HG03460 (cell line): ENCODE results near the gene SLC43A1.
"Not testable (repeated sequence)": the region's sequence is repeated elsewhere in the genome, so short reads cannot be mapped to it uniquely, and the experiment has no call there.

Experiments
- ATAC-seq: cut with Tn5 transposase; IDR thresholded peaks from one replicate; pipeline ENCODE4 v1.9.1; 2021; ENCODE audit not compliant: unreplicated experiment

The SLC43A1 gene

GRCh38 chr11:57461841-57462489 is 53.5 kb downstream of the SLC43A1 start:
- ATAC-seq: no peak

DNA sequence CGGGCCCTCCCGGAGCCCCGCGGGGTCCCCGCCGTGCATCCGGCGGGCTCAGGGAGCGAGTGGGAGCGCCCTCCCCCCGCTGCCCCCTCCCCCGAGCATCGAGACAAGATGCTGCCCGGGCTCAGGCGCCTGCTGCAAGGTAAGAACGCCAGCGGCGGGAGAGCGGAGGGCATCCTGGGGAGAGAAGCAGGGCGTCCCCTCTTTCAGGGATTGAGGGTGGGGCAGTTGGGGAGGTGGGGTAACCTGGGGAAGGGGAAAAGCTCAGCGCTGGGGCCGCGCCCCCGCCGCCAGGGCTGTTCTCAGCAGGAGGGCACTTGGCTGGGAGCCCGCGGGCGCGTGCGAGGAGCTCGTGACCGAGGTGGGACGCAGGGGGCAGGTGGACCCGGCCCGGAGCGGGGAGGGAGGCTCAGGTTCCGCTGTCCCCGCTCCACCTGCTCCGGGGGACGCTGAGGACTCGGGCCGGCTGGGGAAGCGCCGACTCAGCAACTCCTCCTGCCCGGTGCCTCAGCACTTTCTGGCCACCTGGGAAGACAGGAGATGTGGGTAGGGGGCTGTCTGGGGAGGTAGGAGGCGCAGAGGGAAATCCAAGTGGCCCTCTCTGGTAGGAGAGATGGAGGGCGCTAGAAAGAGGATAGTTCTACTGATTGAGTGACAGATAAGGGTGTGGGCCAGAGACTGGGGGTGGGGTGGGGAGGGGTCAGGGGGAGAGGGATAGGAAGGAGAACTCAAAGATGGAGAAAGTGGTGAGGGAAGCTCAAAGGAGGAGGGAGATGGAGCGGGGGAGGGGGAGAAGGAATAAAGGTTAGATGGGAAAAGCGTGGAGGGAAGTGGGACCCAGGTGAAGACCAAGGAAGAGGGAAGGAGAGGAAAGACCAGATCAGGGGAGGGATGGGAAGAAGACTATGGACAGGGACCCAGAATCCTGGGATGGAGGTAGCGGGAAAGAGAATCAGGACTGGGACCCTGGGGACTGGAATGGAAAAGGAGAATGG is 54.4 kb downstream of the SLC43A1 start:
- ATAC-seq: no peak

DNA sequence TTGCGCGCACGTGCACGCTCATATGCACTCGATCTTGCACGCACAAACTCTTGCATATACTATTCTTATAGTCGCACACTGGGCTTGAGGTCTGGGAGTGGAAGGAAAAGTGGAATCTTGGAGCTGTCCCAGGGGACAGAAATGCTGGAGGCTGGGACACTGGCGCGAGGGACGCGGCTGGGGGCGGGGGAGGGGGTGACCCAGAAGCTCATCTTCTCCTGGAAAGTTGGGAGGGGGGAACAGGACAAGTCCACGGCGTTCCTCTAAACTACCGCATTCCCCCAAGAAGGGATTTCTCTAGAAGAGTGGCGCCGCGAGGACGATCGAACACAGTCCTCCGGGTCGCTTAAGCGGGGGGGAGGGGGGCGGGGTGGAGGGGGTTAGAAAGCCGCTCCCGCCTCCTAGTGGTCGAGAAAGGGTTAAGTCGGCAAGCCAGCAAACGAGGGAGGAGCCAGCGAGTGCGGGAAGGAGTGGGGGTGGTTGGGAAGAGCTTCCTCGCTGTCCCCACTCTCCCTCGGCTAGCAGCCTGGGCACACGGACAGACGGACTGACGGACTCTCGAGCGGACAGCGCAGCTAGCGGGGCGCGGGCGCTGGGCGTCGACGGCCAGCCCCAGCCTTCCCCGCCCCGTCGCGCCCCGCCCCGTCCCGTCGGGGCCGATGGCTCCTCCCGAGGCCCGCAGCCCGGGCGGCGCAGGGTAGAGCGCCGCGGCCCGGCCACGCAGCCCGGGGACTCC is 55.3 kb downstream of the SLC43A1 start, which contains the start of gene RTN4RL2:
RTN4RL2 (plus strand) TSS at position 507 of the 736 bp plus-strand sequence. CDS start 338 bp downstream, outside the sequence.
- no peak for ATAC-seq

DNA sequence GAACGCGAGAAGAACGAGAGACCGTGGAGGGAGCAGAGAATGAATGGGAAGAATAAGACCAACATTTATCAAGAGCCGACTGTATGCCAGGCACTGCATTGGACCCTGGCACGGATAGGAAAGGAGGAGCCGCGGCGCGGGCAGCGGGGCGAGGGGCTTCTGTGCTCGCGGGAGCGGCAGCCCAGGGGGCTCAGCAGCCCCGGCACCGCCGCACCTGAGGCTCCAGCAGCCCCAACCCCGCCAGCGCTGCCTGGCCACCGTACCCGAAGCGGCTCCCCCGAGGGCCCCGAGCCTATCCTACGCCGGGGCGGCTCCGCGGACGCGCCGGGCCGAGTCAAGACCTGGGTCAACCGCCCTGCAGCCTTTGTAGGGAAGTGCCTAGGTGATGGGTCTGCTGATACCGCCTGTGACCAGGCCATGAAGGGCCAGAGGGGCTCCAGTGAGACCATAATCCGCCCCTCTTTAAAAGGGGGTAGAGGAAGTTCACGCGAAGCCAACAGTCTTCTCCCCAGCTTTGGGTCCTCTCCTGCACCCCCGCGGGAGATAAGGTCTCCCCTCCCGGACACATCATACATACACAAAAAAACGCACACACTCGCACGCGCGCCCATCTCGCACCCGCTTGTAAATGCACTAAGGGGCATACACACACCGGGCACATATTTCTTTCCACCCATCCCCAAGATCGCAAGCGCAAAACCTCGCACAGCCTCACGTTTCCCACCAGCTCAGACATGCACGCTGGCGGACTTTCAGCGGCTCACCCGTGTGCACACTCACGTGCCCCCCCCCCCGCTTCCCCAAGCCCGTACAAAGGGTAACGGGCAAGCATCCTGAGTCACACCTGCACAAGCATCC is 56.1 kb downstream of the SLC43A1 start:
- ATAC-seq: no peak

DNA sequence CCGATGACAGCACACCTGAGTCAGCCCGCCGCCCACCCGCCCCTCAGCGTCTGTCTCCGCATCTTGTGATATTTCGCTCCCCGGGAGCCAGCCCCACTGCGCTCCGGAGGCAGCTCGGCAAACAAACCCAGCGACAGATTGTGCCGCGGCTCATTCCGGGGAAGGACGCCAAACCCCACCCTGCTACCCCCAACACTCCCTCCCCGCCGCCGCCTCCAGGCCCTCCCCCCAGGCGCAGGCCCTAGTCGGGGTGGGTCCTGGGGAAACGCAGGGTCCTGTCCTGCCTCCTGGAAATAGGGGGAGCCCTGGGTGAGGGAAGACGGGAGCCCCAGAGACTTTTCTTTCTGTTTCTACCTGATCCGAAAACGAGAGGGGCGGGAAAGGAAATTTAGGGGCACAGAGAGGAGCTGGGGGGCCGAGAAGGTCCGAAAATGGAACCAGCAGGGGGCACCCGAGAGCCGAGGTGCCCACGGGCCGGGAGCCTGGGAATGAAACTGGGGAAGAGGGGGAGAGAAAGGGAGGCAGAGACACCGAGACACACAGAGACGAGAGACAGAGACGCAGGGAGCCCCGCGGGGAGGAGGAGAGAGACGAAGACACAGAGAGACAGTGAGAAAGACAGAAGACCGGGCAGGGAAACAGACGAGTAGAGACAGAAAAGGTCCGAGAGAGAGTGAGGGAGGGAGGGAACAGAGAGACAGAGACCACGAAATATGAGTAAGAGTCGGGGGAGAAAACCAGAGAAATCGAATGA is 56.9 kb downstream of the SLC43A1 start:
- ATAC-seq: no peak

- ATAC-seq: no peak
Observed at GRCh38 chr11:57458060-57458409, 57.5 kb downstream of the SLC43A1 start.

DNA sequence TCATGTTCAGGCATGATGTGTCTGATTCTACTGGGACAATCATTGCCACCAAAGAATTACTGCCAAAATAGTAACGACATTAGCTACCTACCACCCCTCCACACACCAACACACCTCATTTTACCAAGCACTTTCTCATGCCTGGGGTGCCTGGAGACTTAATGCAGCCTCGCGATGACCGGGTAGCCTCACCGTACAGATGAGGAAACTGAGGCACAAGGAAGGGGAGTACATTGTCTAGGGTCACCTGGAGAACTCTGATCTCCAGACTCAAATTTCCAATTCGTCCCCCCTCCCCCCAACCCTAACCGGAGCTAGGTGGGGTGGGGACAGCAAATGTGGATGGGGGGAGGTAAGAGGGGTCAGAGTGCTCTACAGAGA is 57.9 kb downstream of the SLC43A1 start:
- peak; percentile 20 for ATAC-seq

DNA sequence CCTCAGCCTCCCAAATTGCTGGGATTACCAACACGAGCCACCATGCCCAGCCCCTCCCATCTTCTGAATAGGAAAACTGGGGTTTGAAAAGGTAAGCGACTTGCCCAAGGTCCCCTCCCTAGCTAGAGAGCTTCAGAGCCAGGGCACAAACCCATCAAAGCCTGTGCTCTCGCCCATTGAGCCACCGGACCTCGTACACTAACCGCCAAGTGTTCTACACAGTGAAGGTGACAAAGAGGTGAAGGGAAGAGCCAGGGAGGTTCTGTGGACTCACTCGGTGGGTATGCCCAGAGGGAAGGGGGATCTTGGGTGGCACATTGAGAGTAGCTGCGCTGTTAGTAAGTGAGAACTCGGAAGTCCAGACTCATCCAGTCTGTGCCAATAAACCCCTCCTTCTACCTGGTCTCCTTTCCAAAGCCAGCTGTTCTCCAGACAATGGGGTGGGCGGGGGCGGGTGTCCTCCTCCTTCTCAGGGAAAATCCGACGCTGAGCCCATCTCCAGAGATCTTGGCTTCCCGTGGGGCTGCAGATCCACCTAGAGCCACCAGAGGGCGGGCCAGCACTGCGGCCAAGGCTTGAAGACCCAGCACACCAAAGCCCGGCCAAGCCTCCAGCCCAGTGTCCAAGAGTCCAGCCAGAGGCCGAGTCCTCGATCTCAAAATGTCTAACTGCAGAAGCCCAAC is 58.4 kb downstream of the SLC43A1 start:
- ATAC-seq: peak; percentile 51

DNA sequence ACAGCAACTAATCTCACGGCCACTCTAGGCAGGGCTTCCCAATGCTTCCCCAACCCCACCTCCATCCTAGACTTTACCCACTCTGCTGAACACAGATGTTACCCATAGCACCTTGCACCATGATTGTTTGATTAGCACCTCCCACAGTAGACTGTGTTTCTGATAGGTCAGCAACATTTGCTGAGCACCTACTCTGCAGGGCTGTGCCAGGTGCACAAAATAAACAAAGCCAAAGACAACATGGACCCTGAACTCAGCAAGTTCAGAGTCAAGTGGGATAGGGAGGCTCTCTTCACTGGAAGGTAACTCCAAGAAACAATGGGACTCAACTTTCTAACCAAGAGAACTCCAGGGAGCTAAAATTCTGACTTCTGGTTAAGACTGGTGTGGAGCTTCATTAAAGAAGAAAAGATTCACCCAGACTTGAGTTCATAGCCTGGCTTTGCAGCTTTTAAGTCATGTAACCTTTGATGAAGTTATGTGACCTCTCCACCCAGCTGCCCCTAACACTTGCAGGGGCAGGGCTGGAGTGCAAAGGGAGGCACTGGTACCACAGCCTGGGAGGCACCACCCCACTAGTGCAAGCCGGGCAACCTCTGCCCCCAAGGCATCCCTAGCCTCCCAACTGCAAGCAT is 61.8 kb downstream of the SLC43A1 start:
- no peak for ATAC-seq

DNA sequence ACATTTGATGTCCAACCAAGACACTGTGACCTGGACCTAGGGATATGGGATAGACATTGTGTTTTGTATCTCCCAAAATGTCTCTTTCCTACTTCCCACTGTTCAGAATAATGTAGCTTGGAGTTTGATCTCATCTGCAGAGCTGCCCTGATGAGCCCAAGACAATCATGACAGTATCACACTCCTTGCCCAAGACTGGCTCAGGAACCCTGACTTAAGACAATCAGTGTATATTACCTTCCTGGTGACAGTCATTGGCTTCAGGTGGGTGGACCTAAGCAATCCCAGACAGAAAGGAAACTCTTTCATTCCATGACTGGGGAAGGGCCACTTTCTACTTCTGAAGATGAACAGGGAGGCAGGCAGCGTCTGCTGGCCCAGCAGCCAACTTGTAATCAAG is 69.4 kb downstream of the SLC43A1 start:
- ATAC-seq: no peak

- not testable (repeated sequence) for ATAC-seq
Observed at GRCh38 chr11:57445122-57445394, 70.4 kb downstream of the SLC43A1 start.

GRCh38 chr11:57444362-57445121 is 71.0 kb downstream of the SLC43A1 start:
- no peak for ATAC-seq

DNA sequence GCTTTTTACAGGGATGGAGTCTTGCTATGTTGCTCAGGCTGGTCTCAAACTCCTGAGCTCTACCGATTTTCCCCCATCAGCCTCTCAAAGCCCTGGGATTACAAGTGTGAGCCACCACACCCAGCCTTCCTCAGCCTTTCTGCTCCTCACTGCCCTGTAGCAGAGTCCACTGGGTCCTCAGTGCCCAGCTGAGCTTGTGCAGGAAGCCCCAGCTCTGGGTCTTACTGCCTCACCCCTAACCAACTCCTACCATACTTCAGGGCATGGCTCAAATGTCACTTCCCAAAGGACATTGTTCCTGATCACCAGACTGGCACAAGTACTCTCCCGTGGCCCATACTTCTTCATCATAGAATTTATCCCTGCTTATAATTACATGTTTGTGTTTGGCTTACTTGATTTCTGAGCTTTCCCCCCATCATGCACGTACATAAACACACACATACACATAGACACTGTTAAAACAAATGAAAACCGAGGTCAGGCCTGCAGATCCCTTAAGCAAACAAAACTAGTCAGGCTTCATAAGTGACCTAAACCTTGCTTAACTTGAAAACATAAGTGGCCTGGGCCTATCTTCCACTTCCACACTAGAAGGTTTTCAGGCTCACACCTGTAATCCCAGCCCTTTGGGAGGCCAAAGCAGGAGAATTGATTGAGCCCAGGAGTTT is 74.6 kb downstream of the SLC43A1 start:
- ATAC-seq: no peak

DNA sequence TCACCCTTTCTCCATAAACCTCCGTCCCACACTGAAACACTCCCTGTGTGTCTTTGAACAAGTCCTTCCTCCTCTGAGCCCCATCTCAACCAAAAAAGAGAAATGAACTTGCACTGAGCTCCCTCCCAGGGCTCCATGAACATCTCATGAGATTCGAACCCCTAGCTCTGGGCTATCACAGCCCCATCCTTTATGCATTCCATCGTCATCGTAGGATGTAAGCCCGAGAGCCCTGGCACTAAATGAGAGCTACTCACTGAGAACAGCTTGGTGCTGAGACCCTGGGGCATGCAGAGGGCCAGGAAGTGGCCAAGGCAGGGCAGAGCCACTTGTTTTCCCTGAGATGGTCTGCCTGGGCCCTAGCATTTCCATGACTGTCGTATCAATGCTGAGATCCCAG is 75.7 kb downstream of the SLC43A1 start:
- no peak for ATAC-seq

DNA sequence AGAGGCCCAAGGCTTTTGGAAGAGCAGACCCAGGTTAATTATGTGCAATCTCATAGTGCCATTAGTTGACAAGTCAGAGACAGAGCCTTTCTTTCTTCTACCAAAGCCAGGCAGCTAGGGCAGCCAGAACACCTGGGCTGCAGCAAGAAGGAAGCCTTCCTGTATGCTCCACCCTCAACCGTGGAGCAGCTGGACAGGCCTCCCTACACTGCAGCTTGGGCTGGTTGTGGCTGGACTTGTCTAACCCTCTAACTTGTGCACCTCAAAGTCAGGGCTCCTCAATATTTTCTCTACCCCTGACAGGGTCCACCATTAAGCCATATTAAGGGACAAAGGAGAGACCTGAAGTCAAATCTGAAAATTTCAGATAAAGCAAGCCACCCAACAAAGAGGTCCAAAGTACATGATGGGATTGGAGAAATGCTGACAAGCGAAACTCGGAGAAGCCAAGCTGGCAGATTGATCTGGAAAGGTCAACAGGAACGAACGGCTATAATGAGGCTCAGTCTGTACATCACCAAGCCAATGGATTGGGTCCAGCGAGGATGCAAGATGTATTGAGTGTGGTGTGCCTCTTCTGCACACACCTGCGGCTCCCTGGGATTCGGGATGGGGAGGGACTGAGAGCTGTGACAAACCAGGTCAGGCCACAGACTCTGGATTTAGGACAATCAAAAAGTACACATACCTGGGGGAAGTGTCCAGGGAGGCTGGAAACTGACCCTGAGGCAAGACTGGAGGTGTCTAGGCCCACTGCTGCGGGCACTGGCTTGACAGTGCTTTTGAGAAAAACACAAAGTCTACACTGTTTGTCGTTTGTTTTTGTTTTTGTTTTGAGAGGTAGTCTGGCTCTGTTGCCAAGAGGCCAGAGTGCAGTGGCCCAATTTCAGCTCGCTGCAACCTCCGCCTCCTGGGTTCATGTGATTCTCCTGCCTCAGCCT is 76.9 kb downstream of the SLC43A1 start:
- no peak for ATAC-seq

DNA sequence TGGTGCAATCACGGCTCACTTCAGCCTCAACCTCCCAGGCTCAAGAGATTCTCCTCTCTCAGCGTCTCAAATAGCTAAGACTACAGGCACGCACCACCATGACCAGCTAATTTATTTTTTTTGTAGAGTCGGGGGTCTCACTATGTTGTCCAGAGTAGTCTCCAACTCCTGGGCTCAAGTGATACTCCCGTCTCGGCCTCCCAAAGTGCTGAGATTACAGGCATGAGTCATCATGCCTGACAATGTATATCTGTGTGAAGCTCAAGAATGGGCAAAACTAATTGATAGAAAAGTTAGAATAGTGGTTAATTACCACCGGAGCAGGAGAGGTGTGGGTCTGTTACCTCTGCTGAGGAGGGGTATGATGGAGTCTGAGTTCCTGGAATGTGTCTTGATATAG is 79.5 kb downstream of the SLC43A1 start:
- ATAC-seq: no peak
